Esophagus squamous epithelium (tissue), 5 donors: ENCODE measurements around the gene TRMT2A. TPM values are rescaled to one million over a fixed set of nuclear protein-coding genes. Genes with fewer than 3 reads are reported as not detected.

Source experiments
- DNase-seq: peaks from one replicate; lab custom pipeline; 2025; lab: John Stamatoyannopoulos, UW
- H3K27ac ChIP-seq, 4 donors: fragments of 200-600 bp; sonication (generic); one replicate each; pipeline ENCODE4 v1.5.1; 2016 to 2019; ENCODE audit warnings: mild to moderate bottlenecking in 1 of 4
- H3K27me3 ChIP-seq, 4 donors: fragments of 200-600 bp; sonication (generic); 1 replicate in 3 of 4; 2 replicates in 1 of 4; pipeline versions ENCODE4 v1.5.1 to v1.6.0; 2017 to 2021; ENCODE audit warnings: antibody characterized with exemption in 1 of 4
- H3K36me3 ChIP-seq, 3 donors: fragments of 200-600 bp; sonication (generic); one replicate each; pipeline ENCODE4 v1.5.1; 2016 to 2019
- H3K4me1 ChIP-seq, 3 donors: fragments of 200-600 bp; sonication (generic); one replicate each; pipeline ENCODE4 v1.5.1; 2017 to 2019
- H3K4me3 ChIP-seq, 4 donors: fragments of 200-600 bp; sonication (generic); 1 replicate in 3 of 4; 2 replicates in 1 of 4; pipeline ENCODE4 v1.5.1; 2016 to 2019; ENCODE audit warnings: mild to moderate bottlenecking in 2 of 4, moderate library complexity in 1 of 4
- H3K9me3 ChIP-seq, 3 donors: fragments of 200-600 bp; sonication (generic); one replicate each; pipeline ENCODE4 v1.5.1; 2016 to 2019
- CTCF ChIP-seq, 6 experiments: fragments of 450-650 bp in 4 of 6; fragments of 200-600 bp in 2 of 6; sonication (generic) in 2 of 6; IDR thresholded peaks; one replicate each; pipeline ENCODE4 v1.5.1; 2016 to 2019; ENCODE audit warnings: antibody characterized with exemption in 6 of 6, mild to moderate bottlenecking in 4 of 6, moderate library complexity in 4 of 6
- POLR2A ChIP-seq, 4 donors: fragments of 450-650 bp; IDR thresholded peaks; one replicate each; pipeline ENCODE4 v1.6.1; 2017; ENCODE audit warnings: antibody characterized with exemption in 4 of 4, mild to moderate bottlenecking in 4 of 4, moderate library complexity in 3 of 4
- WGBS, 2 donors: methylation state at CpG; one replicate each; pipeline ENCODE4 v1.1.5; 2018; 5-methylcytosine and 5-hydroxymethylcytosine counted together
- intact Hi-C: fragments of 100-400 bp; cut with DNase I; formaldehyde crosslinking; loops from one replicate; pipeline ENCODE4 v1.15.0; 2022
- small RNA-seq, 4 donors: library from RNA; depleted of rRNA; stranded (forward); fragments of <200 nt; gene quantifications; one replicate each; pipeline ENCODE3, GENCODE V24; 2016
- total RNA-seq, 4 donors: library from RNA; depleted of rRNA; stranded (reverse); fragments of >200 nt; gene quantifications; one replicate each; pipeline ENCODE4 v1.1.0, GENCODE V29; 2016
- donor health status: DM: yes; HTN: yes; CAD: no.

Gene TRMT2A
- total RNA-seq, 4 donors from 2014 or later: 30.9 to 58.6 (median 41.3) TPM

DNA sequence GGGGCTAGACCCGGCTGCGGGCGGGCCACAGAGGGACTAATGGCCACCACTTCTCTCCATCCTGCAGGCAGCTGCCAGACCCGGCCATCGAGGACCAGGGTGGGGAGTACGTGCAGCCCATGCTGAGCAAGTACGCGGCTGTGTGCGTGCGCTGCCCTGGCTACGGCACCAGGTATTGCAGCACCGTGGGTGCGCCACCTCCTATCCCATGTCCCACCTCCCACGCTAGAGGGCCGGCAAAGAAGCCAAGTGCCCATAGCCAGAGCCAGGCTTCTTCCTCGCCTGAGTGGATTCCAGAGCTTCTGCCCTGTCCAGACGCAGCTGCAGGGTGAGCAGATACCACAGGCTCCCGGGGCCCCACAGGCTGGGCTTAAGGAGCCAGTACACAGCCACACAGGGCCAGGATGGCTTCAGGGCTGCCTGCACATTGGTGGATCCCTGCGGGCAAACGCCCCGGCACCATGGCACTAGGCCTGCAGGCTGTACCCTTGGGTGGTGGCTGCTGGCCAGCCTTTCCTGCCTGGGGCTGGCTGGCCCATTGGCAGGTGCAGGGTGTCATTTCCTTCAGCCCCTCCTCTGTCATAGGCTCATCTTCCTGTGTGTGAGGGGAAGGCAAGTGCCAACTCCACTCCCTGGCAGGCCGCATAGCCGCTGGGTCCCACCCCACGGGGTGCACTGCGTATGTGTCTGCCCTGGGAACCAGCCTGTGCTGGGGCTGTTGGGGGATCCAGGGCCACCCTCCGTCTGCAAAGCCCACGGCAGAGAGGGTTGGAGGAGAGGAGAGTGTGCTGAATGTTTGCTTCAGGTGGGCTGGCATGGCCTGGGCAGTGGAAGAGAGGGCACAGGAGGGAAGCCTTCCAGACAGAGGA lies 53.5 kb downstream of the TRMT2A start:
- no peak for DNase-seq
- Histone ChIP-seq H3K4me1 (peaks cover 17 to 38% (median 30%) of the 10 kb centered on the region in 3 donors), H3K27ac (peak overlapping the region; percentile 26 to 83 (median 70)), H3K27me3 (no peaks in the 10 kb centered on the region), H3K36me3 (peaks cover 7 to 53% (median 18%) of the 10 kb centered on the region in 3 donors), H3K4me3 (no peak overlapping the region), H3K9me3 (no peaks in the 10 kb centered on the region)
- 45 to 73% methylated on average over 4 to 6 of the region's 27 CpGs for WGBS, 2 donors
- TF ChIP-seq POLR2A (IDR thresholded peaks at IDR 0.05) (no peak), CTCF (IDR thresholded peaks at IDR 0.05) (peak in 5 of 6 experiments; percentile 26 to 72 (median 48))
- intact Hi-C loops: no loop called here

GRCh38 chr22:20062766-20063083 lies 54.3 kb downstream of the TRMT2A start:
- peak overlapping the region; percentile 60 to 83 (median 77) for H3K27ac ChIP-seq
- peaks cover 7 to 59% (median 19%) of the 10 kb centered on the region in 3 donors for H3K36me3 ChIP-seq
- peaks cover 17 to 38% (median 30%) of the 10 kb centered on the region in 3 donors for H3K4me1 ChIP-seq
- TF ChIP-seq CTCF (IDR thresholded peaks at IDR 0.05) (no peak), POLR2A (IDR thresholded peaks at IDR 0.05) (no peak)
- H3K9me3 ChIP-seq: no peaks in the 10 kb centered on the region
- WGBS, 2 donors: 43 to 61% methylated on average over 11 of the region's 11 CpGs
- H3K4me3 ChIP-seq: no peak overlapping the region
- intact Hi-C loops: no loop called here
- H3K27me3 ChIP-seq: no peaks in the 10 kb centered on the region
- DNase-seq: no peak

DNA sequence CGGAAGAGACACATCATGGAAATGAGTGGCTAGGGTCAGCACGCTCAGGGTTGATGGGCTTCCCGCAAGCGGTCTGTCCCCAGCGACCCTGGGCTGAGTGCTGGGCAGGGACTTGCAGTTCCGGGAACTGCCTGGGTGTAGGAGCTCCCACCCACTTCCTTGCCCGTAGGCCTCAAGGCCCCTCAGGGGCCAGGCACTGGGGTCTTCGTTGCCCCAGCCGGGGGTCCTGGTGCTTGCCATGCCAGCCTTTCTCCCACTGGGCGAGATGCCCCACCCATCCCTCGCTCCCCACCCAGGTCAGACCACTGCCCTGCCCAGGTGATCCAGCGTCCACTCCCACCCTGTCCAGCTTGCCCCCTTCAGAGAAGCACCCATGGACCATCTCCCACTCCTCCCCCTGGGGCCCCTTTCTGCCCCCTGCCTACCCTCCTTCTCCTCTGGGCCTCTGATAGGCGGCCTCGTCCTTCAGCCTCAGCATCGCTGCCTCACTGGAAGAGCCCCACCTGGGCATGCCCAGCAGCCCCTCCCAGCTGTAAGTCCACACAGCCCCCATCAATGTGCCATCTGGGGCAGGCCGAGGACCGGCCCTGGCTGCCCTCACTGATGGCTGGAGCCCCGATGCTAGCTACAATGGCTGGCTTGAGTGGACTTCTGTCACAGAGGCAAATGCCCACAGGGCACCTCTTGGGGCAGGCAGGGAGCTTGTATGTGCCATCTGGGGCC lies 54.8 kb downstream of the TRMT2A start:
- Histone ChIP-seq H3K27ac (peak overlapping the region; percentile 63 to 83 (median 77)), H3K27me3 (no peaks in the 10 kb centered on the region), H3K4me3 (no peak overlapping the region), H3K36me3 (peaks cover 7 to 64% (median 25%) of the 10 kb centered on the region in 3 donors), H3K4me1 (peaks cover 17 to 38% (median 30%) of the 10 kb centered on the region in 3 donors), H3K9me3 (no peaks in the 10 kb centered on the region)
- no peak for DNase-seq
- 78 to 94% methylated on average over 6 to 12 of the region's 18 CpGs for WGBS, 2 donors
- TF ChIP-seq CTCF (IDR thresholded peaks at IDR 0.05) (no peak), POLR2A (IDR thresholded peaks at IDR 0.05) (no peak)
- intact Hi-C loops: no loop called here

Small RNAs within 50 kb of the gene (small RNA-seq; reads per million reads assigned to genes)
- gene MIR6816 (0 reads per million in 4 donors), gene RF00017 (0 reads per million in 4 donors), gene RF00599 (0 reads per million in 4 donors)

Other genes starting within 250 kb of the TRMT2A start
- 100 to 1,000 TPM; 210 to 422 (median 234) TPM for gene COMT, start 175.5 kb downstream of the TRMT2A start, total RNA-seq
- 10 to 100 TPM in 2 of 4 donors, 1 to 10 TPM in 2; 8.0 to 11.3 (median 10.4) TPM for gene TXNRD2, start 175.4 kb downstream of the TRMT2A start, total RNA-seq
- gene ARVCF, start 100.4 kb downstream of the TRMT2A start, total RNA-seq: 10 to 100 TPM in 1 of 4 donors, 1 to 10 TPM in 3; 3.1 to 10.9 (median 7.1) TPM
- gene TANGO2, start 96.1 kb downstream of the TRMT2A start, total RNA-seq: 10 to 100 TPM; 14.0 to 28.2 (median 17.6) TPM
- gene DGCR8, start 37.0 kb downstream of the TRMT2A start, total RNA-seq: 10 to 100 TPM; 13.7 to 33.8 (median 18.7) TPM
- 100 to 1,000 TPM; 178 to 358 (median 212) TPM for gene RANBP1, start 1.1 kb downstream of the TRMT2A start, total RNA-seq
- gene ZDHHC8, start 14.6 kb upstream of the TRMT2A start, total RNA-seq: 10 to 100 TPM; 14.7 to 22.9 (median 18.6) TPM
- gene CCDC188, start 33.8 kb upstream of the TRMT2A start, total RNA-seq: 1 to 10 TPM in 1 of 4 donors, not detected in 3; 2.1 TPM
- 1 to 10 TPM in 3 of 4 donors, under 1 TPM in 1; 0.97 to 3.9 (median 2.5) TPM for gene RTN4R, start 151.1 kb upstream of the TRMT2A start, total RNA-seq
- gene DGCR6L, start 202.8 kb upstream of the TRMT2A start, total RNA-seq: 10 to 100 TPM; 35.7 to 56.2 (median 49.2) TPM